ENCODE results near the gene TMEM163.

DNA sequence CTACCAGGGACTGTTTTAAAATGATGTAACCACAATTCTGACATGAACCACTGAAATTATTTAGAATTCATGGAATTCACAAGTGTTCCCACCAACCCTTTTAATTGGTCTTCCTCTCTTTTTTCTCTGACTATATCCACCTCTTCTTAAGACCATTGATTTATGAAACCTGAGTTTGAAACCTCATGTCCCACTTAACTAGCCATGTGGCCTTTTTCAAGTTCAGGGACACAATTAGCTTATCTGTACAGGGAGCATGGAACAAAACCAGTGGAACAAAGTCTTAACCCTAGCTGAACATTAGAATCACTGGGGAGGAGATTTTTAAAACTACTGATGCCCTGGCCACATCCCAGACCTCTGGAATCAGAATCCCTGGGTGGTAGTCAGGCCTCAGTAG lies 41.6 kb upstream of the TMEM163 start:
- TF ChIP-seq CTCF (IDR thresholded peaks at IDR 0.05; ENCODE audit: low read length) (no peak), EZH2 (IDR thresholded peaks at IDR 0.05; ENCODE audit: borderline replicate concordance, low read length) (no peak)

Data from OCI-LY1 (cell line).